Breast epithelium (tissue), 3 donors: ENCODE measurements around the gene TPM4.

Experiments
- CTCF ChIP-seq, 3 donors: fragments of 450-650 bp; IDR thresholded peaks; one replicate each; pipeline ENCODE4 v1.5.1; 2016 to 2017; ENCODE audit warnings: antibody characterized with exemption in 3 of 3, mild to moderate bottlenecking in 3 of 3, moderate library complexity in 3 of 3
- POLR2A ChIP-seq: fragments of 450-650 bp; IDR thresholded peaks from one replicate; pipeline ENCODE4 v1.6.1; 2016; ENCODE audit warnings: antibody characterized with exemption, mild to moderate bottlenecking, moderate library complexity
- POLR2AphosphoS5 ChIP-seq, 3 donors: sonication (generic); formaldehyde crosslinking; IDR thresholded peaks; one replicate each; pipeline ENCODE4 v1.6.1; 2017; ENCODE audit warnings: antibody characterized with exemption in 3 of 3

GRCh38 chr19:16146112-16146511 lies 69.8 kb downstream of the TPM4 start:
- TF ChIP-seq POLR2AphosphoS5 (IDR thresholded peaks at IDR 0.05): no peak
- no peak for TF ChIP-seq CTCF (IDR thresholded peaks at IDR 0.05)
- TF ChIP-seq POLR2A: no peak
